HS-5 (cell line): ENCODE measurements around the gene SCFD2.
"Not testable (repeated sequence)": the region's sequence is repeated elsewhere in the genome, so short reads cannot be mapped to it uniquely, and the experiment has no call there.

Source experiments
- DNase-seq: peaks from one replicate; pipeline ENCODE4 v3.0.0-alpha.2; 2012; ENCODE audit warnings: low read depth

Gene SCFD2

DNA sequence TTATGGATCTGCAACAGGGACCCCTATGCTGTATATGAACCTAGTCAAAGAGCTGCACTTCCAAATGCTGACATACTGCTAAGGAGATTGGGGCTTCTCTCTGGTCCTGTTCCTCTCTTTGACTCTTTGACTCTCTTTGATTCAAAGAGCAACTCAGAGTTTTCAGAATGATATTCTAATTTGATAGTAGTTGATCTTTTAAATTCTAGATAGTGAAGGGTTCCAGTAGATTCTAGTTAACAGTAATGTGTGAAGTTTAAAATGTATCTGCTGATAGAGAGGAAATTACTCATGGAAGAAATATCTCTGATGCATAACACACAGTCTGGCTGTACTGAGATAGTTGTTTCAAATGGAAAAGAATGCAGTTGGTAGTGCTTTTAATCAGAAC is 264.7 kb downstream of the SCFD2 start:
- peak; percentile 51 for DNase-seq

DNA sequence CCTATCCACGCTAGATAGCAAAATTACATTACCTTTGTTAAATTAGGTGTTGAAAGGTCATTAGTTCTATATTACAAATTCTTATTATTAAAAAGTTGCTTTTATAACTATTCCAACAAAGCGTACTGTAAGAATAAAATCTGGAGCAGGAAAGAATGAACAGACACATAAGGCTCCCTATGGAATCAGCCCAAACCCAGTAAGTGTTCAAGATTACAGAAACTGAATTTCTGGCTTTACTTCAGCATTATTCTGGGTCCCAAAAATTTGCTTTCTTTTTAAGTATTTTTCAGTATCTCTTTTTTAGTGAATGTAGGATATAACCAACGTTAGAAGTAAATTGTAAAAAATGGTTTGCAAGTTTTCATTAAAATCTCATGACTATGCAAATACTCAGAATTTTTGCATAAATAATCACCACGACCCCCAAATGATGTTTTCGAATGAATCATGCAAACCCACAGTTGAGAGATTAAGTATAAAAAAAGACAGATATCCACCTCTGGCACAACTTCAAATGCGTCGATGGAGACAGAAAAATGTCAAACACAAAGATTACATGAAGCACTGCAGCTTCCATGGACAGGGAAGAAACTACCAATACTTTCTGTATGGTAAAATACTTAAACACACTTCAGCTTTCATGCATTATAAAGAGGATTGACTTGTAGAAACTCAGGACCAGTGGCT is 265.2 kb downstream of the SCFD2 start:
- DNase-seq = peak; percentile 34

- no peak for DNase-seq
These were observed 267.2 kb downstream of the SCFD2 start for GRCh38 chr4:53098681-53099121.

DNA sequence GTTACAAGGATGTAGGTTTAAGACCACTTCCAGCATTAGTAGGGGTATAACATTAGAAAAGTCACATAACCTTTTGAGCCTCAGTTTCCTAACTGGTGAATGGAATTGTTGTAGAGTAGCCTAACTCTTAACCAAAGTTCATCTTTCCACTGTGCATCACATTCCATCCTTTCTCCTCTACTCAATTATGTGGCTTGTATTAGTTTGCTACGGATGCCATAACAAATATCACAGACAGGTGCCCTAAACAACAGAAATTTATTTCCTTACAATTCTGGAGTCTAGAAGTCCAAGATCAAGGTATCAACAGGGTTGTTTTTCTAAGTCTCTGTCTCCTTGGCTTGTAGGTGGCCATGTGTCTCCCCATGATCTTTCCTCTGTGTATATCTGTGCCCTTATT is 271.8 kb downstream of the SCFD2 start:
- no peak for DNase-seq

GRCh38 chr4:53089936-53090729 is 275.7 kb downstream of the SCFD2 start:
- no peak for DNase-seq

DNA sequence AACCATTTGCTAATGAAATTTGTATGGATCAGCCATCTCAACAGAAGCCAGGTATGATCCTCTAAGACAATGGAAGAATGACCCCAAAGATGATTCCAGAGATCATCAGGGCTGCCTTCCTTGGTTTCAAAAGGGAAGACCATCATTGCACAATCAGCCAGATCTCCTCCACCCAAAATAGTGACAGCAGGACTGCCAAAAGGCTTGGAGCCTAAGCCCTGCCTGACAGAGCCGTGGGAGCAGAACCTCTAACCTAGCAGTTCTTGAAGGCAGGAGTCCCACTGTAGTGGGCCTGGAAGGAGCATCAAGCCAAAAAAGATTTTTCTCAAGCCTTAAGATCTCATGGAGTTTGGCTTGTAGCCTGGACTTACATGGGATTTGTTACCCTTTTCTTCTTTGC is 277.7 kb downstream of the SCFD2 start:
- DNase-seq = no peak

DNA sequence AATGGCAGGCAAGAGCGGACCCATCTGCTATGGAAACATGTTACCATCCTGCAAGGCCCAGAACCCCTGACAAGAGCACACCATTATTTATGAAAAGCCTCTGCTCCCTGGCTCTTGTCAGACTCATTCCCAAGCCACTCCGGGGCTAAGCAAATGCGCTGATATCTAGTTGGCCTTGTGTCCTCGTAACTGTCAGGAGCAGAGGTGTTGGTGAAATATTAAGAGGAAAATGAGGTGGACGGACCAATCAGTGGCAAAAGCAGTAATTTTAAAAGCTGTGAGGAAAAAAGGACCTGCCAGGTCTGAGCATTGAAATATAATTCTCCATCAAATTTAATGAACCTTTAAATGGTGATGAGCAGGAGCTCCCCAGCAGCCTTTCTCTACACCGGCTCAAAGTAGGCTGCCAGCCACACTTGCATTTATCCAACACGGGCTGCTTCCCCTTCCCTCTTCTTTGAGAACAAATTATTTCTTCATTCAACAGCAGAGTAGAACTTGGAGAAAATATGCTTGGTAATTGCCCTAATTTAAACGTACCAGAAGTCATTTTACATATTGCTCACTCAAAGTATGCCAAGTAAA is 289.4 kb downstream of the SCFD2 start:
- no peak for DNase-seq

DNA sequence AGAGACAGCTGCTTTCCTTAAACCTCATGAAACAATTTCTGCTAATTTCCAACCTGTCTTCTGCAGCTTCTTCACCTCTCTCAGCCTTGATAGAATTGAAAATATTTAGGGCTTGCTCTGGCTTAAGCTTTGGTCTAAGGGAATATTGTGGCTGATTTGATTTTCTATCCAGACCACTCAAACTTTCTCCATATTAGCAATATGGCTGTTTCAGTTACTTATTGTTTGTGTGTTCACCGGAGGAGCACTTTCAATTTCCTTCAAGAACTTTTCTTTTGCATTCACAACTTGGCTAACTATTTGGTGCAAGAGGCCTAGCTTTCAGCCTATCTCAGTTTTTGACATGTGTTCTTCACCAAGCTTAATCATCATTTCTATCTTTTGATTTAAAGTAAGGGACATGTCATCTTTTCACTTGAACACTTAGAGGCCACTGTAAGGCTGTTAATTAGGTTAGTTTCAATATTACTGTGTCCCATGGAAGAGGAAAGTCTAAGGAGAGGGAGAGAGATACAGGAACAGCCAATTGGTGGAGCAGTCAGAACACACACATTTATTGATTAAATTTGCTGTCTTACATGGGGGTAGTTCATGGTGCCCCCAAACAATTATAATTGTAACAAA is 290.6 kb downstream of the SCFD2 start:
- no peak for DNase-seq

DNA sequence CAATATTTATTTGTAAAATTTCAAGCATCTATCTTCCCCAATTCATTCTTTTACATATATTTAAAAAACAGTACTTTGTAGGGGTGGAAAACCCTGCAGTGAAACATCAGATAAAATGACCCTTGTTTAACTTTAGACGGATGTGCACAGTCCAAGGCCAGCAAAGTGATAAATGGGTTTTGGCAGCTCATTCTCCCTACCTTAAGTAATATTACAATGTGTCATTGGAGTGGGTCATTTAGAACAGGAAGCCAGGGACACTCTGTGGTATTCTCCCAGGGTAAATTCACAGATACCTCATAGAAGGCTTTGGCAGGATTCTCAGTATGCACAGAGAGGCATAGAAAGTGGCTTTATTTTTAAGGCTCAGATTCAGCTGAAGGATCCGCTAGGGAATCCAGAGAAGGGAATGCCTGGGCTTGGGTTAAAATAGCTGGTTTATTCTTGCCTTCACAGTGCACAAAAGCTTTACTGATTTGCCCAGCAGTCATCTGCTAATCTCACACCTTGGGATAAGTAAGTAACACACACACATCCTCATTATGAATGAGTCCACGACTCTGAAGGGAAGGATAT is 297.0 kb downstream of the SCFD2 start:
- DNase-seq = no peak

GRCh38 chr4:53067125-53067802 is 298.6 kb downstream of the SCFD2 start:
- no peak for DNase-seq

GRCh38 chr4:53066155-53066554 is 299.7 kb downstream of the SCFD2 start:
- no peak for DNase-seq

- no peak for DNase-seq
These were observed 301.3 kb downstream of the SCFD2 start for GRCh38 chr4:53064609-53065008.

DNA sequence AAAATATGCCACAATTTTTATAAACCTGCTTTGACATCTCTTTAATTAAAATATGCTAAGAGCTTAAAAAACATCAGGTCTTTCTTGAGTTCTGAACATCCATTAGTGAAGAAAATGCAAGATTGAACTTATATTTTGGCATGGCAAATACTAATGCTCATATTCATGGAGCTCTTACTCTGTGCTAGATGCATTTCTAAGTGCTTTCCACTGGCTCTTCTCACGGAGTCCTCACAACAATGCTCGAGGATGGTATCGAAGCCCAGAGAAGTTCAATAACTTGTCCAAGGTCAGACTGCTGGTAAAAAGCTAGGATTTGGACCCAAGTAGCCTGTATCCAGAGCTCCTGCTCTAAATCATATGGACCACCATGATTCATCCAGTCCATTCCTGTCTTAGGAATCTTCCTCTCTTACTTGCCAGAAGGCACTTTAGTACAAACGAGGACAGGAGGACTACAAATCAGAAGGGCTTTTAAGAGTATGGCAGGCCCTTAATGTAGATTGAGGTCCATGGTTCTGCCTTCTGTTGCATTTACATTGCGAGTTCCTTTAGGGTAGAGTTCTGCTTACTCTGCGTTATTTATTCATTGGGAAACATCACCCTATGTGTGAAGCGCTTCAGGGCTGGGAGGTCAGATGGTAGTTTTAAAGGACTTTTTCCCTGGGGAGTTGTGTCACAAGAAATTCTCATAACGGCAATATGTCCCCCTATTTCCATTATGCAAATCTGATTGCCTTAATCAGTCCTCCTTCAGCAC is 304.6 kb downstream of the SCFD2 start:
- DNase-seq = no peak

DNA sequence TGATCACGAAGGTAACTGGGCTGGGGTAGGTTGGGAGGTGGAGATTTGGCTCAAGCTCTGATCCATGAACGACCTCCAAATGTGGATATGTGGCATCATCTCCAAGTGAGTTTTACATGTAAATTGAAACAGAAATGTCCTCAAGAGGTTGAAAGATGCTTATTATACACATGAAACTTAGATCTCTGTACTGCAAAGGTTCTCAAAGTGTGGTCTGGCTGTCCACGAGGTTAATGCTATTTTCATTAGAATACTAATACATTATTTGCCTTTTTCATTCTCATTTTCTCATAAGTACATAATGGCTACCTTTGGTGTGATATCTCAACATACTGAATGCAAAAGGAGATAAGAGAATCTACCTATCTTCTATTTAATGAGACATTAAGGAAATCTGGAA is 305.6 kb downstream of the SCFD2 start:
- no peak for DNase-seq

DNA sequence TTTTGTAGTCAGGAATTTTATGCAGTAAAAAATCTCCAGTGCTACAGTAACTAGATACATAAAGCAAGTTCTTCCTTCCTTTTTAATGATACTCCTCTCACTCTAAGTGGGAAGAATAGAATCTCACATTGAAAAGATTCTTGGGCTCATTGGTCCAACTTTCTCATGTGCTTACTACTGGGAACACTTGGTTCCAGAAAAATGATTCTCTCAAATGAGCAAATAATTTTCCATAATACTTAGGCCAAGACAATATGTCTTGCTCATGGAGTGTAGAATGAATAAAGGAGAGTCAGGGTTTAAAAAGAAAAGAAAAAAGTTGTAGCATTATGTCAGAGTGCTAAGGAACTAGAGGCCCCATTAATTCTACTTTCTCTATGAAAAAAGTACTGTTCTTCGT is 306.0 kb downstream of the SCFD2 start:
- DNase-seq = no peak

DNA sequence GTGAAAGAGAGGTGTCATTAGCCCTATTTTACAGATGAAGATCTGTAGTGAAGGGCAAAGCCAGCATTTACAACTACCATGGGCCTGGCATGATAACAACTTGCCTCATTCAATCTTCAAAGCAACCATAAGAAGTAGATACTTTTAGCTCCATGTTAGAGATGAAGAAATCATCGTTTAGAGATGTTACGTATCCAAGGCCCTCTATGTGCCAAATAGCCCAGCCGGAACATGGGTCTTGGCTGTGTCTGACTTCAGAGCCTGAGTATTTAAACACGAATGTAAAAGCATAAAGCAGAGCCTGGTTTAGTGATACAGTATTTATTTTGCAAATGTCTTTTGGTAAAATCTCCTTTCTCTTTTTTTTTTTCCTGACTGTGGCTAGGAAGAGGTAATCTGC is 306.6 kb downstream of the SCFD2 start:
- DNase-seq = no peak

DNA sequence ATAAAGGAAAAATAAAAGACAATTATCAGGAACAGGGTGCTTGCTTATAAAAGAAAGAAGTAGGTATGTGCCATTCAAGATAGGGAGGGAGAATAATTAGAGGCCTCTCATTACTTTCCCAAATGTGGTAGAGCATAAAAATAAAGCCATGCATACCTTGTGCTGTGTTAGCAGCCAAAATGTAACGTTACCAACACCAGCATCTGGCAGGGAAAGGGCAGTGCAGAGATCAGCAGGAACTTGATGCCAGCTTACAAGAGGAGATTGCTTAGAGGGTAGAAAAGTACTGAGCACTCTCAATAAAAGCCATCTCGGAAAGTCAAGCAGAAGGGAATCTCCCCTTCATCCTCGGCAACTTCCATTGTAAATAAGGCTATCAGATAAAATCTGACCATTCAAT is 308.2 kb downstream of the SCFD2 start:
- DNase-seq = no peak

DNA sequence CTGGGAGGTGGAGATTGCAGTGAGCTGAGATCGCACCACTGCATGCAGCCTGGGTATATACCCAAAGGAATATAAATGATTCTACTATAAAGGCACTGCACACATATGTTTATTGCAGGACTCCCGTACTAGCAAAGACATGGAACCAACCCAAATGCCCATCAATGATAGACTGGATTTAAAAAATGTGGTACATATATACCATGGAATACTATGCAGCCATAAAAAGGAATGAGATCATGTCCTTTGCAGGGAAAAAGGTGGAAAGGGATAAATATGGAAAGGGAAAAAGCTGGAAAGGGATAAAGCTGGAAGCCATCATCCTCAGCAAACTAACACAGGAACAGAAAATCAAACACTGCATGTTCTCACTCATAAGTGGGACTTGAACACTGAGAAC is 308.8 kb downstream of the SCFD2 start:
- not testable (repeated sequence) for DNase-seq

- DNase-seq = no peak
These were observed 310.0 kb downstream of the SCFD2 start for GRCh38 chr4:53055716-53056403.

GRCh38 chr4:53055274-53055673 is 310.6 kb downstream of the SCFD2 start:
- no peak for DNase-seq
